Activated CD8-positive, alpha-beta memory T cell treated with anti-CD3 and anti-CD28 coated beads for 1 hour (primary cell): ENCODE results near the gene TNK2.
"Not testable (repeated sequence)": the region's sequence is repeated elsewhere in the genome, so short reads cannot be mapped to it uniquely, and the experiment has no call there.

Experiments
- DNase-seq, 2 donors: peaks; one replicate each; pipeline ENCODE4 v3.0.0-alpha.2; 2020; ENCODE audit warnings: low read depth in 1 of 2; ENCODE audit errors: extremely low read depth in 1 of 2

Gene TNK2

GRCh38 chr3:195824425-195825190 is 83.7 kb downstream of the TNK2 start:
- not testable (repeated sequence) for DNase-seq

- DNase-seq, result no peak
Measured at GRCh38 chr3:195823999-195824398, 84.4 kb downstream of the TNK2 start.

GRCh38 chr3:195823280-195823679 is 85.1 kb downstream of the TNK2 start:
- DNase-seq, result no peak

- no peak for DNase-seq
Measured at GRCh38 chr3:195822131-195822696, 86.1 kb downstream of the TNK2 start.

- no peak for DNase-seq
Measured at GRCh38 chr3:195821403-195822130, 86.8 kb downstream of the TNK2 start.

- DNase-seq, result no peak
Measured at GRCh38 chr3:195820901-195821300, 87.5 kb downstream of the TNK2 start.

GRCh38 chr3:195820186-195820585 is 88.2 kb downstream of the TNK2 start:
- DNase-seq, result no peak

GRCh38 chr3:195818301-195818700 is 90.0 kb downstream of the TNK2 start:
- DNase-seq, result no peak

- DNase-seq, result no peak
Measured at GRCh38 chr3:195817578-195818135, 90.7 kb downstream of the TNK2 start.

- DNase-seq, result not testable (repeated sequence)
Measured at GRCh38 chr3:195816276-195816913, 92.0 kb downstream of the TNK2 start.

GRCh38 chr3:195815169-195815771 is 93.1 kb downstream of the TNK2 start:
- no peak for DNase-seq

GRCh38 chr3:195813916-195814640 is 94.3 kb downstream of the TNK2 start:
- DNase-seq, result no peak
